PC-3 (cell line): ENCODE measurements around the gene AGPAT3. TPM values are rescaled to one million over a fixed set of nuclear protein-coding genes. Genes with fewer than 3 reads are reported as not detected.

Experiments
- ATAC-seq: fragments of 200-7000 bp; cut with Tn5 transposase; 2 replicates; pipeline ENCODE4 v1.9.1; 2020; ENCODE audit warnings: mild to moderate bottlenecking, moderate library complexity
- BruUV-seq: library from RNA; stranded (reverse); fragments of 400-500 nt; replicated peaks from 2 replicates; lab custom pipeline; 2021; lab: Mats Ljungman, UMichigan
- CTCF ChIA-PET: fragments of 300-600 bp; sonication (Branson Sonifier 250); formaldehyde crosslinking; loops from one replicate; lab custom pipeline; 2022; ENCODE audit warnings: antibody characterized with exemption; lab: Charles Lee
- POLR2A ChIA-PET: fragments of 300-600 bp; sonication (Branson Sonifier 250); formaldehyde crosslinking; loops from one replicate; lab custom pipeline; 2022; ENCODE audit warnings: antibody characterized with exemption; ENCODE audit not compliant: unreplicated experiment; lab: Charles Lee
- DNase-seq: peaks from one replicate; pipeline ENCODE4 v3.0.0-alpha.2; 2015
- H2AFZ ChIP-seq: fragments of 300-600 bp; sonication (generic); 2 replicates; pipeline ENCODE4 v1.6.0; 2016; ENCODE audit warnings: antibody characterized with exemption, low read length
- H3F3A ChIP-seq: fragments of 300-600 bp; sonication (generic); one replicate; pipeline ENCODE4 v1.6.0; 2017; ENCODE audit warnings: antibody characterized with exemption, low read length, control low read depth, mild to moderate bottlenecking; ENCODE audit not compliant: unreplicated experiment
- H3K27ac ChIP-seq: fragments of 300-600 bp; sonication (generic); 2 replicates; pipeline ENCODE4 v1.5.1; 2016; ENCODE audit warnings: mild to moderate bottlenecking, low read length
- H3K27me3 ChIP-seq: fragments of 300-600 bp; sonication (generic); 2 replicates; pipeline ENCODE4 v1.6.1; 2016; ENCODE audit warnings: low read length, mixed read lengths
- H3K36me3 ChIP-seq: fragments of 300-600 bp; sonication (generic); 2 replicates; pipeline ENCODE4 v1.6.1; 2016; ENCODE audit warnings: low read depth, mixed run types, low read length, mixed read lengths
- H3K4me1 ChIP-seq: fragments of 300-600 bp; sonication (generic); 2 replicates; pipeline ENCODE4 v1.5.1; 2016; ENCODE audit warnings: low read length; ENCODE audit not compliant: insufficient read depth
- H3K4me2 ChIP-seq: fragments of 300-600 bp; sonication (generic); 2 replicates; pipeline ENCODE4 v1.6.0; 2016; ENCODE audit warnings: low read length
- H3K4me3 ChIP-seq: fragments of 300-600 bp; sonication (generic); 2 replicates; pipeline ENCODE4 v1.5.1; 2016; ENCODE audit warnings: mild to moderate bottlenecking, low read length, mixed read lengths
- H3K79me2 ChIP-seq: fragments of 300-600 bp; sonication (generic); 2 replicates; pipeline ENCODE4 v1.6.1; 2017; ENCODE audit warnings: low read length, mixed read lengths
- H3K9ac ChIP-seq: fragments of 300-600 bp; sonication (generic); 2 replicates; pipeline ENCODE4 v1.6.0; 2016; ENCODE audit warnings: mild to moderate bottlenecking, low read length
- H3K9me2 ChIP-seq: fragments of 300-600 bp; sonication (generic); replicated peaks from 2 replicates; pipeline ENCODE4 v1.6.1; 2016; ENCODE audit warnings: mixed run types, low read length, mixed read lengths
- H3K9me3 ChIP-seq: fragments of 300-600 bp; sonication (generic); 2 replicates; pipeline ENCODE4 v1.6.1; 2016; ENCODE audit warnings: low read length, mixed read lengths
- H4K20me1 ChIP-seq: fragments of 300-600 bp; sonication (generic); 2 replicates; pipeline ENCODE4 v1.6.1; 2016; ENCODE audit warnings: low read length, mixed read lengths
- EZH2phosphoT487 ChIP-seq: fragments of 300-600 bp; sonication (generic); IDR thresholded peaks from 2 replicates; pipeline ENCODE4 v1.6.1; 2018; ENCODE audit warnings: mild to moderate bottlenecking, antibody characterized with exemption, low read length, borderline replicate concordance
- intact Hi-C: fragments of 100-400 bp; cut with micrococcal nuclease; formaldehyde crosslinking; loops from 2 replicates; pipeline ENCODE4 v1.9.0; 2023
- total RNA-seq: library from RNA; depleted of rRNA; stranded (reverse); fragments of >200 nt; gene quantifications from 2 replicates; pipeline ENCODE4 v1.2.3, GENCODE V29; 2014
- TF ChIP-seq, protein P1 (sequence below): fragments of 300-600 bp; sonication (generic); conservative IDR thresholded peaks from 2 replicates; pipeline ENCODE4 v1.5.1; 2017; ENCODE audit warnings: antibody characterized with exemption, low read depth, mild to moderate bottlenecking, low read length

The AGPAT3 gene
- total RNA-seq, 1 experiment from 2014 or later: 76.1 TPM

GRCh38 chr21:43869486-43870325 is 4.7 kb downstream of the AGPAT3 start:
- no peak for DNase-seq
- no peak overlapping the region for H3K9ac ChIP-seq
- ChIA-PET POLR2A (no interaction called here), CTCF (no interaction called here)
- no peaks in the 10 kb centered on the region for H3K9me3 ChIP-seq
- peaks cover 89% of the 10 kb centered on the region for H3K79me2 ChIP-seq
- H4K20me1 ChIP-seq: no peaks in the 10 kb centered on the region; the same call in 1 of the 2 replicates
- H2AFZ ChIP-seq: no peak overlapping the region
- TF ChIP-seq, protein P1, sequence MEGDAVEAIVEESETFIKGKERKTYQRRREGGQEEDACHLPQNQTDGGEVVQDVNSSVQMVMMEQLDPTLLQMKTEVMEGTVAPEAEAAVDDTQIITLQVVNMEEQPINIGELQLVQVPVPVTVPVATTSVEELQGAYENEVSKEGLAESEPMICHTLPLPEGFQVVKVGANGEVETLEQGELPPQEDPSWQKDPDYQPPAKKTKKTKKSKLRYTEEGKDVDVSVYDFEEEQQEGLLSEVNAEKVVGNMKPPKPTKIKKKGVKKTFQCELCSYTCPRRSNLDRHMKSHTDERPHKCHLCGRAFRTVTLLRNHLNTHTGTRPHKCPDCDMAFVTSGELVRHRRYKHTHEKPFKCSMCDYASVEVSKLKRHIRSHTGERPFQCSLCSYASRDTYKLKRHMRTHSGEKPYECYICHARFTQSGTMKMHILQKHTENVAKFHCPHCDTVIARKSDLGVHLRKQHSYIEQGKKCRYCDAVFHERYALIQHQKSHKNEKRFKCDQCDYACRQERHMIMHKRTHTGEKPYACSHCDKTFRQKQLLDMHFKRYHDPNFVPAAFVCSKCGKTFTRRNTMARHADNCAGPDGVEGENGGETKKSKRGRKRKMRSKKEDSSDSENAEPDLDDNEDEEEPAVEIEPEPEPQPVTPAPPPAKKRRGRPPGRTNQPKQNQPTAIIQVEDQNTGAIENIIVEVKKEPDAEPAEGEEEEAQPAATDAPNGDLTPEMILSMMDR: no peak
- TF ChIP-seq EZH2phosphoT487: no peak
- H3K27me3 ChIP-seq: no peaks in the 10 kb centered on the region
- no peak for ATAC-seq
- H3K4me1 ChIP-seq: peaks cover 26% of the 10 kb centered on the region
- H3K9me2 ChIP-seq: no peaks in the 10 kb centered on the region
- no TSS peak for BruUV-seq
- no peak overlapping the region for H3K4me3 ChIP-seq
- H3K27ac ChIP-seq: no peak overlapping the region
- no peaks in the 10 kb centered on the region for H3F3A ChIP-seq
- intact Hi-C loops: loop anchor here (5.0 kb wide), 1 partner anchor 57 kb away; no protein-coding TSS in a partner anchor
- H3K36me3 ChIP-seq: peaks cover 7% of the 10 kb centered on the region; the same call in 1 of the 2 replicates
- H3K4me2 ChIP-seq: no peak overlapping the region

- no peak overlapping the region for H3K9ac ChIP-seq
- no TSS peak for BruUV-seq
- no peaks in the 10 kb centered on the region for H3K27me3 ChIP-seq
- ChIA-PET POLR2A (no interaction called here), CTCF (no interaction called here)
- no peak overlapping the region for H3K27ac ChIP-seq
- peaks cover 25% of the 10 kb centered on the region for H3K4me1 ChIP-seq
- H3K4me2 ChIP-seq: no peak overlapping the region
- no peak overlapping the region for H2AFZ ChIP-seq
- no peaks in the 10 kb centered on the region for H3K9me2 ChIP-seq
- H3K4me3 ChIP-seq: no peak overlapping the region
- intact Hi-C loops: no loop called here
- no peaks in the 10 kb centered on the region; the same call in 1 of the 2 replicates for H4K20me1 ChIP-seq
- TF ChIP-seq, protein P1: no peak
- no peak for ATAC-seq
- H3K36me3 ChIP-seq: peaks cover 7% of the 10 kb centered on the region; the same call in 1 of the 2 replicates
- H3F3A ChIP-seq: no peaks in the 10 kb centered on the region
- no peaks in the 10 kb centered on the region for H3K9me3 ChIP-seq
- peaks cover 94% of the 10 kb centered on the region for H3K79me2 ChIP-seq
- no peak for DNase-seq
Measured at GRCh38 chr21:43871487-43871886, 6.5 kb downstream of the AGPAT3 start.

- TF ChIP-seq, protein P1: no peak
- no peak overlapping the region for H3K9ac ChIP-seq
- DNase-seq (no peak), ATAC-seq (no peak)
- BruUV-seq: no TSS peak
- no peak overlapping the region for H3K4me3 ChIP-seq
- H2AFZ ChIP-seq: no peak overlapping the region
- no peaks in the 10 kb centered on the region for H3K9me3 ChIP-seq
- H3K27me3 ChIP-seq: no peaks in the 10 kb centered on the region
- POLR2A ChIA-PET: no interaction called here
- intact Hi-C loops: no loop called here
- H3K9me2 ChIP-seq: no peaks in the 10 kb centered on the region
- H3K4me1 ChIP-seq: peaks cover 13% of the 10 kb centered on the region
- H4K20me1 ChIP-seq: no peaks in the 10 kb centered on the region; the same call in 1 of the 2 replicates
- H3K27ac ChIP-seq: no peak overlapping the region
- no peaks in the 10 kb centered on the region for H3F3A ChIP-seq
- H3K4me2 ChIP-seq: no peak overlapping the region
- CTCF ChIA-PET: interaction anchor here (0.6 kb wide), 1 partner anchor 261 kb away, joined by 3 read pairs; no protein-coding TSS in a partner anchor
- H3K36me3 ChIP-seq: peaks cover 7% of the 10 kb centered on the region; the same call in 1 of the 2 replicates
- peaks cover 93% of the 10 kb centered on the region for H3K79me2 ChIP-seq
Measured at GRCh38 chr21:43872531-43873197, 7.6 kb downstream of the AGPAT3 start.
